ENCODE results near the gene PLA1A.

DNA sequence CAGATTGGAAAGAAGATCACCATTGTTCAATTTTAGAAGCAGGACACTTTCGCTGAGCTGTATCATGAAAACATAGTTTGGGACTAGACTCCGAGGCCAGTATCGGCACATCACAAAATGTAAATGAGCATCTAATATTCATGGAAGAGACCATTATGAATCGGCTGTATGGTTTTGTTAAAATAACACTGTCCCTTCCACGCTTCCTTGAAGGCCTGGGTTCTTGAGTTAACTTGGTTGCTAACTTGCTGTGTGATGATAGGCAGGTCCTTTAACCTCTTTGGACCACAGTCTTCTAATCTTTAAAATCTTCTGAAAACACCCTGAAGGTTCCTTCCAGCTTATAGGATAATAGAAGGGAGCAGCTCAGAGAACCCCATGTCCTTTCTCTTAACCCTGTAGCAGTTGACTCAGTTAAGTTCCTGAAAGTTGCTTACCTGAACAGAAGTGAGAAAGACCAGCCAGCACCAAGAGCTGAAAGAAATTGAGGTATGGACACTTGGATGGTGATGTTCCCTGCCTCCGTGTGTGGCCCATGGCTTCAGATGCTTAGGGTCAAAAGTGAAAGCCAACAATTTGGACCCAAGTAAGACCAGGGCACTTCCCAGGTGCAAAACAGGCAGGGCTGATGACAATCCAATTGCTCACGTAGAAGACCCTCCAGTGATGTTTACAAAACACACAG is 40.4 kb upstream of the PLA1A start:
- TF ChIP-seq, protein P1, sequence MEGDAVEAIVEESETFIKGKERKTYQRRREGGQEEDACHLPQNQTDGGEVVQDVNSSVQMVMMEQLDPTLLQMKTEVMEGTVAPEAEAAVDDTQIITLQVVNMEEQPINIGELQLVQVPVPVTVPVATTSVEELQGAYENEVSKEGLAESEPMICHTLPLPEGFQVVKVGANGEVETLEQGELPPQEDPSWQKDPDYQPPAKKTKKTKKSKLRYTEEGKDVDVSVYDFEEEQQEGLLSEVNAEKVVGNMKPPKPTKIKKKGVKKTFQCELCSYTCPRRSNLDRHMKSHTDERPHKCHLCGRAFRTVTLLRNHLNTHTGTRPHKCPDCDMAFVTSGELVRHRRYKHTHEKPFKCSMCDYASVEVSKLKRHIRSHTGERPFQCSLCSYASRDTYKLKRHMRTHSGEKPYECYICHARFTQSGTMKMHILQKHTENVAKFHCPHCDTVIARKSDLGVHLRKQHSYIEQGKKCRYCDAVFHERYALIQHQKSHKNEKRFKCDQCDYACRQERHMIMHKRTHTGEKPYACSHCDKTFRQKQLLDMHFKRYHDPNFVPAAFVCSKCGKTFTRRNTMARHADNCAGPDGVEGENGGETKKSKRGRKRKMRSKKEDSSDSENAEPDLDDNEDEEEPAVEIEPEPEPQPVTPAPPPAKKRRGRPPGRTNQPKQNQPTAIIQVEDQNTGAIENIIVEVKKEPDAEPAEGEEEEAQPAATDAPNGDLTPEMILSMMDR (IDR thresholded peaks at IDR 0.05; ENCODE audit: extremely low read depth in 1 of 2, insufficient read depth in 1 of 2, low read depth in 1 of 2, low read length in 2 of 2) = no peak
- TF ChIP-seq, protein P2, sequence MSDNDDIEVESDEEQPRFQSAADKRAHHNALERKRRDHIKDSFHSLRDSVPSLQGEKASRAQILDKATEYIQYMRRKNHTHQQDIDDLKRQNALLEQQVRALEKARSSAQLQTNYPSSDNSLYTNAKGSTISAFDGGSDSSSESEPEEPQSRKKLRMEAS (IDR thresholded peaks at IDR 0.05; ENCODE audit: insufficient read depth, insufficient read length) = no peak
- TF ChIP-seq POLR2A (IDR thresholded peaks at IDR 0.05; ENCODE audit: low read depth, low read length) = no peak
- TF ChIP-seq EZH2 (IDR thresholded peaks at IDR 0.05; ENCODE audit: borderline replicate concordance, low read depth, low read length, severe bottlenecking) = no peak
- TF ChIP-seq POLR2AphosphoS5 (IDR thresholded peaks at IDR 0.05; ENCODE audit: insufficient read depth, low read depth, low read length) = no peak
- no peak for TF ChIP-seq GATA2 (IDR thresholded peaks at IDR 0.05; ENCODE audit: insufficient read depth, insufficient read length, low read depth, low read length)
- no peak for TF ChIP-seq MYC (IDR thresholded peaks at IDR 0.05; ENCODE audit: low read depth, low read length)
- TF ChIP-seq JUN (IDR thresholded peaks at IDR 0.05; ENCODE audit: borderline replicate concordance, insufficient read depth, insufficient read length, low read depth) = no peak
- no peak for TF ChIP-seq FOS (IDR thresholded peaks at IDR 0.05; ENCODE audit: borderline replicate concordance, insufficient read depth, low read length)

Data from endothelial cell of umbilical vein (primary cell).